ENCODE results near the gene IL2RA. TPM values are rescaled to one million over a fixed set of nuclear protein-coding genes. Genes with fewer than 3 reads are reported as not detected.
"Not testable (repeated sequence)": the region's sequence is repeated elsewhere in the genome, so short reads cannot be mapped to it uniquely, and the experiment has no call there.

The IL2RA gene
- total RNA-seq, 1 donor from 2014 or later = 1.4 TPM

GRCh38 chr10:6013413-6014192 is 48.6 kb downstream of the IL2RA start:
- no peak for DNase-seq (ENCODE audit: low spot score)

GRCh38 chr10:6012121-6012905 is 49.9 kb downstream of the IL2RA start:
- DNase-seq (ENCODE audit: low spot score) = no peak

GRCh38 chr10:6011558-6011957 is 50.6 kb downstream of the IL2RA start:
- no peak for DNase-seq (ENCODE audit: low spot score)

- DNase-seq (ENCODE audit: low spot score) = no peak
Measured at GRCh38 chr10:6010569-6010968, 51.6 kb downstream of the IL2RA start.

GRCh38 chr10:6009961-6010360 is 52.2 kb downstream of the IL2RA start:
- DNase-seq (ENCODE audit: low spot score) = no peak

GRCh38 chr10:6009150-6009549 is 53.0 kb downstream of the IL2RA start:
- no peak for DNase-seq (ENCODE audit: low spot score)

- no peak for DNase-seq (ENCODE audit: low spot score)
Measured at GRCh38 chr10:6008497-6009142, 53.5 kb downstream of the IL2RA start.

- DNase-seq (ENCODE audit: low spot score) = no peak
Measured at GRCh38 chr10:6006991-6007390, 55.2 kb downstream of the IL2RA start.

GRCh38 chr10:6006546-6006945 is 55.6 kb downstream of the IL2RA start:
- no peak for DNase-seq (ENCODE audit: low spot score)

GRCh38 chr10:6005856-6006395 is 56.2 kb downstream of the IL2RA start:
- DNase-seq (ENCODE audit: low spot score) = no peak

- not testable (repeated sequence) for DNase-seq (ENCODE audit: low spot score)
Measured at GRCh38 chr10:6005161-6005804, 56.9 kb downstream of the IL2RA start.

- no peak for DNase-seq (ENCODE audit: low spot score)
Measured at GRCh38 chr10:6002809-6003510, 59.2 kb downstream of the IL2RA start.

- no peak for DNase-seq (ENCODE audit: low spot score)
Measured at GRCh38 chr10:5999440-6000165, 62.6 kb downstream of the IL2RA start.

- no peak for DNase-seq (ENCODE audit: low spot score)
Measured at GRCh38 chr10:5996696-5997095, 65.5 kb downstream of the IL2RA start.

GRCh38 chr10:5992398-5992797 is 69.8 kb downstream of the IL2RA start:
- DNase-seq (ENCODE audit: low spot score) = no peak

- DNase-seq (ENCODE audit: low spot score) = no peak
Measured at GRCh38 chr10:5991708-5992107, 70.5 kb downstream of the IL2RA start.

- DNase-seq (ENCODE audit: low spot score) = no peak
Measured at GRCh38 chr10:5989756-5990155, 72.4 kb downstream of the IL2RA start.

- DNase-seq (ENCODE audit: low spot score) = no peak
Measured at GRCh38 chr10:5988336-5988920, 73.7 kb downstream of the IL2RA start.

GRCh38 chr10:5987747-5988146 is 74.4 kb downstream of the IL2RA start:
- no peak for DNase-seq (ENCODE audit: low spot score)

- no peak for DNase-seq (ENCODE audit: low spot score)
Measured at GRCh38 chr10:5985029-5985428, 77.1 kb downstream of the IL2RA start.

Data from mucosa of gallbladder (tissue), 1 donor.